ENCODE data around the gene RBP2. TPM values are rescaled to one million over a fixed set of nuclear protein-coding genes. Genes with fewer than 3 reads are reported as not detected.

Gene RBP2
- total RNA-seq, 1 donor from 2014 or later = not detected

- H3K27ac Mint-ChIP-seq (ENCODE audit: unreplicated experiment) = no peak overlapping the region
- TF ChIP-seq CTCF (IDR thresholded peaks at IDR 0.05) = no peak
- H3K9me3 Mint-ChIP-seq (ENCODE audit: low read depth) = no peaks in the 10 kb centered on the region
- H3K4me1 Mint-ChIP-seq (ENCODE audit: low read depth) = no peaks in the 10 kb centered on the region
- peaks cover 2% of the 10 kb centered on the region for H3K36me3 Mint-ChIP-seq (ENCODE audit: low read depth)
- no peak for DNase-seq (ENCODE audit: low spot score)
- no peaks in the 10 kb centered on the region for H3K27me3 Mint-ChIP-seq (ENCODE audit: low read depth)
- no peak overlapping the region for H3K4me3 Mint-ChIP-seq (ENCODE audit: unreplicated experiment)
These were observed 28.2 kb downstream of the RBP2 start for GRCh38 chr3:139448104-139448503.

GRCh38 chr3:139447486-139447885 lies 28.8 kb downstream of the RBP2 start:
- Mint-ChIP-seq H3K36me3 (ENCODE audit: low read depth) (peaks cover 2% of the 10 kb centered on the region), H3K4me3 (ENCODE audit: unreplicated experiment) (no peak overlapping the region), H3K9me3 (ENCODE audit: low read depth) (no peaks in the 10 kb centered on the region), H3K27me3 (ENCODE audit: low read depth) (no peaks in the 10 kb centered on the region), H3K4me1 (ENCODE audit: low read depth) (no peaks in the 10 kb centered on the region), H3K27ac (ENCODE audit: unreplicated experiment) (no peak overlapping the region)
- no peak for DNase-seq (ENCODE audit: low spot score)
- no peak for TF ChIP-seq CTCF (IDR thresholded peaks at IDR 0.05)

GRCh38 chr3:139444446-139444845 lies 31.9 kb downstream of the RBP2 start:
- H3K27me3 Mint-ChIP-seq (ENCODE audit: low read depth) = no peaks in the 10 kb centered on the region
- no peak overlapping the region for H3K4me3 Mint-ChIP-seq (ENCODE audit: unreplicated experiment)
- no peak for TF ChIP-seq CTCF (IDR thresholded peaks at IDR 0.05)
- no peak overlapping the region for H3K27ac Mint-ChIP-seq (ENCODE audit: unreplicated experiment)
- no peaks in the 10 kb centered on the region for H3K4me1 Mint-ChIP-seq (ENCODE audit: low read depth)
- no peak for DNase-seq (ENCODE audit: low spot score)
- H3K9me3 Mint-ChIP-seq (ENCODE audit: low read depth) = no peaks in the 10 kb centered on the region
- H3K36me3 Mint-ChIP-seq (ENCODE audit: low read depth) = peaks cover 2% of the 10 kb centered on the region

- Mint-ChIP-seq H3K9me3 (ENCODE audit: low read depth) (no peaks in the 10 kb centered on the region), H3K27ac (ENCODE audit: unreplicated experiment) (no peak overlapping the region), H3K27me3 (ENCODE audit: low read depth) (no peaks in the 10 kb centered on the region), H3K4me3 (ENCODE audit: unreplicated experiment) (no peak overlapping the region), H3K4me1 (ENCODE audit: low read depth) (no peaks in the 10 kb centered on the region), H3K36me3 (ENCODE audit: low read depth) (peaks cover 2% of the 10 kb centered on the region)
- no peak for DNase-seq (ENCODE audit: low spot score)
- no peak for TF ChIP-seq CTCF (IDR thresholded peaks at IDR 0.05)
These were observed 33.1 kb downstream of the RBP2 start for GRCh38 chr3:139443186-139443585.

GRCh38 chr3:139441656-139442055 lies 34.7 kb downstream of the RBP2 start:
- no peaks in the 10 kb centered on the region for H3K4me1 Mint-ChIP-seq (ENCODE audit: low read depth)
- H3K9me3 Mint-ChIP-seq (ENCODE audit: low read depth) = no peaks in the 10 kb centered on the region
- H3K36me3 Mint-ChIP-seq (ENCODE audit: low read depth) = peaks cover 6% of the 10 kb centered on the region
- DNase-seq (ENCODE audit: low spot score) = no peak
- no peak overlapping the region for H3K4me3 Mint-ChIP-seq (ENCODE audit: unreplicated experiment)
- no peak for TF ChIP-seq CTCF (IDR thresholded peaks at IDR 0.05)
- no peaks in the 10 kb centered on the region for H3K27me3 Mint-ChIP-seq (ENCODE audit: low read depth)
- H3K27ac Mint-ChIP-seq (ENCODE audit: unreplicated experiment) = no peak overlapping the region
